ENCODE data around the gene C4orf50.

The C4orf50 gene

DNA sequence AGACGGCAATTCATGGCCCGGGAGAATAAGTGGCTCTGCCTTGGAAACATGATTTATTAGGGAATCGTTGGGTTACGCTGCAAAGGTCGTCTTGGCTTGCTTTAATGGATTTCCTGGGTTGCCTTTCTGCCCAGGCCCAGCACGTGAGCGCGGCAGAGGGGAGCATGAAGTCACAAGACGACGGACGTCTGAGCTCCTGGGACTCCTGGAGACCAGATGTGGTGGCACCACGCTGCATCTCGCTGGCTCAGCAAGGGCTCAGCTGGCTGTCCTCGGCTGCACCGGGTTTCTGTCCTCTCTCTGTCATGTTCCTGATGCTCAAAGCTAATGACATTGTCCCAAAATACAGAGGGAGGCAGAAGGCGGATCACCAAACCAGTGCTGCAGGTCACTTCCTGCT, 61.2 kb downstream of the C4orf50 start:
- no peak for ATAC-seq
- TF ChIP-seq ARNTL (CRISPR knock-in tag; IDR thresholded peaks at IDR 0.05; ENCODE audit: borderline replicate concordance, low read depth): no peak
- TF ChIP-seq ZC3H10 (CRISPR knock-in tag; IDR thresholded peaks at IDR 0.05): no peak
- TF ChIP-seq ESRRG (CRISPR knock-in tag; IDR thresholded peaks at IDR 0.05): no peak
- no peak for TF ChIP-seq ZNF8 (CRISPR knock-in tag; IDR thresholded peaks at IDR 0.05)

DNA sequence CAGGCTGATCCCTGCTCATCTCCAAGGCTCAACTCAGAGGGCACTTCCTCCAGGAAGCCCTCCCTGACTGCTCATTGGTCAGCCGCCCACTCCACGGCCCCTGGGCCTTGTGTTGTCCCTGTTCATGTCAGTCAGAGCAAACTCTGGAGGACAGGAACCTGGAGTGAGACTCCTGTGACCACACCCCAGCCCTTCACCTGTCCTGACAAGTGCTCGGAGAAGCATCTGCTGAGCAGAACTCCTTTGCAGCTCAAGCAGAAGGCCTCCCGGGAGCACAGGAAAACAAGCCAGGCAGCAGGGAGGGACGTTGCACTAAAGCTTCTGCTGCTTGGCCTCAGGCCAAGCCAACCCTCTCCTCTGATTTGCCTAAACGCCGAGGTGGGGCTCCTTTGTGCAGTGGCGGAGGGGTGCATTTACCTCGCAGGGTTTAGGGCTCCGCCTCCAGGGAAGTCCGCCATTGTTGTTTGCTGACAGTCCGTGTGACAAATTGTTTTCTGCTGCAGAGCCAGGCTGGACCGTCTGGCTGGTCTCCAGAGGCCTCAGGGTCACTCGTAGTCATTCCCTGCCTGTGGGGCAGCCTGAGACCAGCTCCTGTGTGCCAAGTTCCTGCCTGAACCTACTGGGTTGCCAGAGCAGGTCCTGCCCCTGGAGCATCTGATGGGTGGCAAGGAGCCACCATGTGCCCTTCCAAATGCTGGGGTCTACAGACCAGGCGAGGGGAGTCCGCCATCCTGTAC, 61.8 kb downstream of the C4orf50 start:
- ATAC-seq: no peak

DNA sequence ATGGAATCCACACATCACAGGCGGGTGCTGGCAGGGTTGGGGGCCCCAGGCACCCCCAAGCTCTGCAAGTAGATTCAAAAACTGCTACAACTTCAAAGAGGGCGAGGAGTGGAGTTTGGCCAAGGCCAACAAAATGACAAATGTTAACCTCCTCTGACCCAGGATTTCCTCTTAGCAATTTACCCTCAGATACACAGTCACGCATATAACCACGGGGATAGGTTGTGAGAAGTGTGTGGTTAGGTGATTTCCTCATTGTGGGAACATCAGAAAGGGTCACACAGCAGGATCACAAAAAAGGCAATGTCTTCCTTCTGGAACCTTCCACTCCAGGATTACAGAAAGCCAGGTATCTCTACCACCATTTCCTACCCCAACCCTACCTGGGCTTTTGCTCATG, 62.4 kb downstream of the C4orf50 start:
- no peak for TF ChIP-seq GLIS3 (CRISPR knock-in tag; IDR thresholded peaks at IDR 0.05)
- no peak for TF ChIP-seq ISL1 (CRISPR knock-in tag; IDR thresholded peaks at IDR 0.05)
- TF ChIP-seq, protein P1, sequence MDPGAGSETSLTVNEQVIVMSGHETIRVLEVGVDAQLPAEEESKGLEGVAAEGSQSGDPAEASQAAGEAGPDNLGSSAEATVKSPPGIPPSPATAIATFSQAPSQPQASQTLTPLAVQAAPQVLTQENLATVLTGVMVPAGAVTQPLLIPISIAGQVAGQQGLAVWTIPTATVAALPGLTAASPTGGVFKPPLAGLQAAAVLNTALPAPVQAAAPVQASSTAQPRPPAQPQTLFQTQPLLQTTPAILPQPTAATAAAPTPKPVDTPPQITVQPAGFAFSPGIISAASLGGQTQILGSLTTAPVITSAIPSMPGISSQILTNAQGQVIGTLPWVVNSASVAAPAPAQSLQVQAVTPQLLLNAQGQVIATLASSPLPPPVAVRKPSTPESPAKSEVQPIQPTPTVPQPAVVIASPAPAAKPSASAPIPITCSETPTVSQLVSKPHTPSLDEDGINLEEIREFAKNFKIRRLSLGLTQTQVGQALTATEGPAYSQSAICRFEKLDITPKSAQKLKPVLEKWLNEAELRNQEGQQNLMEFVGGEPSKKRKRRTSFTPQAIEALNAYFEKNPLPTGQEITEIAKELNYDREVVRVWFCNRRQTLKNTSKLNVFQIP (CRISPR knock-in tag; IDR thresholded peaks at IDR 0.05; ENCODE audit: borderline replicate concordance, low read depth): no peak
- TF ChIP-seq ESRRG (CRISPR knock-in tag; IDR thresholded peaks at IDR 0.05): no peak
- TF ChIP-seq BACH2 (CRISPR knock-in tag; IDR thresholded peaks at IDR 0.05; ENCODE audit: borderline replicate concordance): no peak
- no peak for TF ChIP-seq ZNF565 (CRISPR knock-in tag; conservative IDR thresholded peaks at IDR 0.05; ENCODE audit: low read depth)
- no peak for TF ChIP-seq CSDC2 (CRISPR knock-in tag; IDR thresholded peaks at IDR 0.05)
- TF ChIP-seq OSR1 (CRISPR knock-in tag; IDR thresholded peaks at IDR 0.05): no peak
- TF ChIP-seq, protein P2, sequence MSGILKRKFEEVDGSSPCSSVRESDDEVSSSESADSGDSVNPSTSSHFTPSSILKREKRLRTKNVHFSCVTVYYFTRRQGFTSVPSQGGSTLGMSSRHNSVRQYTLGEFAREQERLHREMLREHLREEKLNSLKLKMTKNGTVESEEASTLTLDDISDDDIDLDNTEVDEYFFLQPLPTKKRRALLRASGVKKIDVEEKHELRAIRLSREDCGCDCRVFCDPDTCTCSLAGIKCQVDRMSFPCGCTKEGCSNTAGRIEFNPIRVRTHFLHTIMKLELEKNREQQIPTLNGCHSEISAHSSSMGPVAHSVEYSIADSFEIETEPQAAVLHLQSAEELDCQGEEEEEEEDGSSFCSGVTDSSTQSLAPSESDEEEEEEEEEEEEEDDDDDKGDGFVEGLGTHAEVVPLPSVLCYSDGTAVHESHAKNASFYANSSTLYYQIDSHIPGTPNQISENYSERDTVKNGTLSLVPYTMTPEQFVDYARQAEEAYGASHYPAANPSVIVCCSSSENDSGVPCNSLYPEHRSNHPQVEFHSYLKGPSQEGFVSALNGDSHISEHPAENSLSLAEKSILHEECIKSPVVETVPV (CRISPR knock-in tag; IDR thresholded peaks at IDR 0.05): no peak
- TF ChIP-seq ZC3H10 (CRISPR knock-in tag; IDR thresholded peaks at IDR 0.05): no peak
- TF ChIP-seq ZNF8 (CRISPR knock-in tag; IDR thresholded peaks at IDR 0.05): no peak
- no peak for TF ChIP-seq SNAI2 (CRISPR knock-in tag; IDR thresholded peaks at IDR 0.05)
- TF ChIP-seq PPARA (CRISPR knock-in tag; IDR thresholded peaks at IDR 0.05; ENCODE audit: borderline replicate concordance): no peak
- TF ChIP-seq, protein P3, sequence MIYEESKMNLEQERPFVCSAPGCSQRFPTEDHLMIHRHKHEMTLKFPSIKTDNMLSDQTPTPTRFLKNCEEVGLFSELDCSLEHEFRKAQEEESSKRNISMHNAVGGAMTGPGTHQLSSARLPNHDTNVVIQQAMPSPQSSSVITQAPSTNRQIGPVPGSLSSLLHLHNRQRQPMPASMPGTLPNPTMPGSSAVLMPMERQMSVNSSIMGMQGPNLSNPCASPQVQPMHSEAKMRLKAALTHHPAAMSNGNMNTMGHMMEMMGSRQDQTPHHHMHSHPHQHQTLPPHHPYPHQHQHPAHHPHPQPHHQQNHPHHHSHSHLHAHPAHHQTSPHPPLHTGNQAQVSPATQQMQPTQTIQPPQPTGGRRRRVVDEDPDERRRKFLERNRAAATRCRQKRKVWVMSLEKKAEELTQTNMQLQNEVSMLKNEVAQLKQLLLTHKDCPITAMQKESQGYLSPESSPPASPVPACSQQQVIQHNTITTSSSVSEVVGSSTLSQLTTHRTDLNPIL (CRISPR knock-in tag; IDR thresholded peaks at IDR 0.05; ENCODE audit: low read depth): no peak
- TF ChIP-seq RARB (CRISPR knock-in tag; IDR thresholded peaks at IDR 0.05): no peak
- TF ChIP-seq ARNTL (CRISPR knock-in tag; IDR thresholded peaks at IDR 0.05; ENCODE audit: borderline replicate concordance, low read depth): no peak
- no peak for ATAC-seq

More for the DNA sequence above, 61.8 kb downstream of the C4orf50 start:
- TF ChIP-seq BACH2 (CRISPR knock-in tag; IDR thresholded peaks at IDR 0.05; ENCODE audit: borderline replicate concordance) (no peak), TCF4 (CRISPR knock-in tag; IDR thresholded peaks at IDR 0.05; ENCODE audit: borderline replicate concordance) (no peak), ZFP30 (CRISPR knock-in tag; IDR thresholded peaks at IDR 0.05) (no peak), ESRRG (CRISPR knock-in tag; IDR thresholded peaks at IDR 0.05) (no peak), ARNTL (CRISPR knock-in tag; IDR thresholded peaks at IDR 0.05; ENCODE audit: borderline replicate concordance, low read depth) (no peak), TOX (CRISPR knock-in tag; IDR thresholded peaks at IDR 0.05; ENCODE audit: borderline replicate concordance) (no peak), ZNF565 (CRISPR knock-in tag; conservative IDR thresholded peaks at IDR 0.05; ENCODE audit: low read depth) (no peak), CSDC2 (CRISPR knock-in tag; IDR thresholded peaks at IDR 0.05) (no peak), PPARA (CRISPR knock-in tag; IDR thresholded peaks at IDR 0.05; ENCODE audit: borderline replicate concordance) (no peak), ZC3H10 (CRISPR knock-in tag; IDR thresholded peaks at IDR 0.05) (no peak), ZNF8 (CRISPR knock-in tag; IDR thresholded peaks at IDR 0.05) (no peak), OSR1 (CRISPR knock-in tag; IDR thresholded peaks at IDR 0.05) (no peak)
- TF ChIP-seq, protein P4, sequence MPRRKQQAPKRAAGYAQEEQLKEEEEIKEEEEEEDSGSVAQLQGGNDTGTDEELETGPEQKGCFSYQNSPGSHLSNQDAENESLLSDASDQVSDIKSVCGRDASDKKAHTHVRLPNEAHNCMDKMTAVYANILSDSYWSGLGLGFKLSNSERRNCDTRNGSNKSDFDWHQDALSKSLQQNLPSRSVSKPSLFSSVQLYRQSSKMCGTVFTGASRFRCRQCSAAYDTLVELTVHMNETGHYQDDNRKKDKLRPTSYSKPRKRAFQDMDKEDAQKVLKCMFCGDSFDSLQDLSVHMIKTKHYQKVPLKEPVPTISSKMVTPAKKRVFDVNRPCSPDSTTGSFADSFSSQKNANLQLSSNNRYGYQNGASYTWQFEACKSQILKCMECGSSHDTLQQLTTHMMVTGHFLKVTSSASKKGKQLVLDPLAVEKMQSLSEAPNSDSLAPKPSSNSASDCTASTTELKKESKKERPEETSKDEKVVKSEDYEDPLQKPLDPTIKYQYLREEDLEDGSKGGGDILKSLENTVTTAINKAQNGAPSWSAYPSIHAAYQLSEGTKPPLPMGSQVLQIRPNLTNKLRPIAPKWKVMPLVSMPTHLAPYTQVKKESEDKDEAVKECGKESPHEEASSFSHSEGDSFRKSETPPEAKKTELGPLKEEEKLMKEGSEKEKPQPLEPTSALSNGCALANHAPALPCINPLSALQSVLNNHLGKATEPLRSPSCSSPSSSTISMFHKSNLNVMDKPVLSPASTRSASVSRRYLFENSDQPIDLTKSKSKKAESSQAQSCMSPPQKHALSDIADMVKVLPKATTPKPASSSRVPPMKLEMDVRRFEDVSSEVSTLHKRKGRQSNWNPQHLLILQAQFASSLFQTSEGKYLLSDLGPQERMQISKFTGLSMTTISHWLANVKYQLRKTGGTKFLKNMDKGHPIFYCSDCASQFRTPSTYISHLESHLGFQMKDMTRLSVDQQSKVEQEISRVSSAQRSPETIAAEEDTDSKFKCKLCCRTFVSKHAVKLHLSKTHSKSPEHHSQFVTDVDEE (CRISPR knock-in tag; IDR thresholded peaks at IDR 0.05): no peak
- TF ChIP-seq, protein P3 (CRISPR knock-in tag; IDR thresholded peaks at IDR 0.05; ENCODE audit: low read depth): no peak
- TF ChIP-seq, protein P2 (CRISPR knock-in tag; IDR thresholded peaks at IDR 0.05): no peak
- TF ChIP-seq, protein P1 (CRISPR knock-in tag; IDR thresholded peaks at IDR 0.05; ENCODE audit: borderline replicate concordance, low read depth): no peak

Data from SK-N-SH treated with all-trans-retinoic acid at 6 μM for 48 hours (cell line).